OCI-LY1 (cell line): Measurements from ENCODE around the gene RAB11FIP4.

Experiments used
- CTCF ChIP-seq: fragments of 200-600 bp; sonication (generic), shearing (Covaris generic); IDR thresholded peaks from 2 replicates; pipeline ENCODE4 v1.5.1; 2017; ENCODE audit warnings: mild to moderate bottlenecking, antibody characterized with exemption, low read length, moderate library complexity, mixed read lengths
- EZH2 ChIP-seq: fragments of 200-600 bp; sonication (generic), shearing (Covaris generic); IDR thresholded peaks from 2 replicates; pipeline ENCODE4 v1.8.0; 2017; ENCODE audit warnings: borderline replicate concordance, mixed run types, mild to moderate bottlenecking, antibody characterized with exemption, low read length, moderate library complexity, mixed read lengths

GRCh38 chr17:31378638-31379037 is 12.8 kb upstream of the RAB11FIP4 start:
- TF ChIP-seq CTCF (peak; percentile 6; the same call in 1 of the 2 replicates), EZH2 (no peak)
